Neutrophil (primary cell): ENCODE results near the gene TBCEL.

Source experiments
- H3K27ac ChIP-seq: fragments of 200-600 bp; sonication (generic); 2 replicates; pipeline ENCODE4 v1.5.1; 2016; ENCODE audit warnings: mild to moderate bottlenecking, moderate library complexity
- H3K27me3 ChIP-seq: fragments of 200-600 bp; sonication (generic); 2 replicates; pipeline ENCODE4 v1.6.0; 2016; ENCODE audit warnings: mild to moderate bottlenecking
- H3K36me3 ChIP-seq: fragments of 200-600 bp; sonication (generic); 2 replicates; pipeline ENCODE4 v1.5.1; 2017
- H3K4me1 ChIP-seq, 2 experiments: fragments of 200-600 bp in 1 of 2; sonication (generic) in 1 of 2; 1 replicate in 1 of 2; 2 replicates in 1 of 2; pipeline versions ENCODE4 v1.5.1 to v1.6.1; 2013 to 2016; ENCODE audit warnings: low read depth in 1 of 2, low read length in 1 of 2, mild to moderate bottlenecking in 1 of 2, moderate library complexity in 1 of 2; ENCODE audit not compliant: control insufficient read depth in 1 of 2, insufficient read depth in 1 of 2
- H3K4me3 ChIP-seq, 2 experiments: fragments of 200-600 bp in 1 of 2; sonication (generic) in 1 of 2; 1 replicate in 1 of 2; 2 replicates in 1 of 2; pipeline ENCODE4 v1.5.1; 2013 to 2016; ENCODE audit warnings: low read depth in 1 of 2, low read length in 1 of 2, mild to moderate bottlenecking in 1 of 2, moderate library complexity in 1 of 2
- H3K9me3 ChIP-seq: fragments of 200-600 bp; sonication (generic); 2 replicates; pipeline ENCODE4 v1.5.1; 2016
- CTCF ChIP-seq: fragments of 200-600 bp; sonication (generic); IDR thresholded peaks from 2 replicates; pipeline ENCODE4 v1.5.1; 2016; ENCODE audit warnings: antibody characterized with exemption

The TBCEL gene

GRCh38 chr11:121137005-121137404, 113.1 kb downstream of the TBCEL start:
- Histone ChIP-seq H3K36me3 (no peaks in the 10 kb centered on the region), H3K4me1 (no peaks in the 10 kb centered on the region), H3K4me3 (no peak overlapping the region), H3K27ac (no peak overlapping the region), H3K27me3 (no peaks in the 10 kb centered on the region), H3K9me3 (no peaks in the 10 kb centered on the region)
- no peak for TF ChIP-seq CTCF

- TF ChIP-seq CTCF, result no peak
- Histone ChIP-seq H3K9me3 (no peaks in the 10 kb centered on the region), H3K27ac (no peak overlapping the region), H3K4me3 (no peak overlapping the region), H3K36me3 (no peaks in the 10 kb centered on the region), H3K27me3 (no peaks in the 10 kb centered on the region), H3K4me1 (no peaks in the 10 kb centered on the region)
These were observed 114.4 kb downstream of the TBCEL start for GRCh38 chr11:121138259-121138658.

- Histone ChIP-seq H3K27ac (no peak overlapping the region), H3K36me3 (no peaks in the 10 kb centered on the region), H3K4me1 (no peaks in the 10 kb centered on the region), H3K9me3 (no peaks in the 10 kb centered on the region), H3K27me3 (no peaks in the 10 kb centered on the region), H3K4me3 (no peak overlapping the region)
- TF ChIP-seq CTCF, result no peak
These were observed 116.5 kb downstream of the TBCEL start for GRCh38 chr11:121140369-121140768.
